COLO668 (cell line): ENCODE data around the gene PTPN22.

Experiments
- DNase-seq: peaks from one replicate; lab custom pipeline; 2025; ENCODE audit not compliant: unreplicated experiment; lab: John Stamatoyannopoulos, UW

Gene PTPN22

DNA sequence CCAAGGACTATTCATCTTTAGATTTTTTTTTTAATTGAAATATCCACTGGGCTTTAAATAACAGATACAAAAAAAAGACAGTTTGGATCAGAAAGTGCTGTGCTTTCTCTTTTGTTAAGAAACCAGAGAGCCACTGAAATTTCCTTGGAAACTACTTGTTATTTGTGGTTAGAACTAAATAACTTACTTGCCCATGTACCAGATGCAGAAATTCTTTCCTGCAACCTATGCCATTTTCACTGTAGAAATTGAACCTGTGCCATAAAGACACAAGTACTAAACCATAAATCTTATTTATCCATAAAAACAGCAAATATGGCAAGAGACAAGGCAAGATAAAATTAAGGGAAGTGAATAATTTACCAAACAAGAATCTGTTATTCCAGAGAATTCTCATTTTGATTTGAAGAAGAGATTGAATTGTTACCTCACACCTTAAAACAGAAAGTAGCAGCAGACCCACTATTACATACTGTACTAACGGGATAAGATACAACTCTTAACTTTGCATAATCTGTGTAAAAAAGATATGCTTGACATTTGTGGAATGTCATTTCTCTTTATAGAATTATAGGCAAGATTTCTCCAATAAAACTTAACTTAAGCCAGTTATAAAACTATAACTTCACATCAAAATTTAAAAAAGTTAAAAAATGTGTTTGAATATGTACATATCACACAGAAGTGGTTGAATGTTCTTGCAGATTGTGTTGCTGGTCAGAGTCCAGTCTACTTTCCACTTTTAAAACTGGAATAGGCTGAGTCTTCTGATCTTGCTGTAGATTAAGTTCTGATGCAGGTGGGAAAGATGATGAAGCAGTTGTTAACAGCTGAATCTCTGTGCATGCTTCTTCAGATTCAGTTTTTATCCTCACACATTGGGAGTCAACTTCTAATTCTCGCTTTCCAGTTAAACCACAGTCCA, 105.9 kb downstream of the PTPN22 start:
- no peak for DNase-seq
